Stimulated activated memory B cell treated with anti-CD40 and anti-IgM and Interleukin-4, amounts not matched to agents 10 μg/mL and 1 μg/mL and 100 μg/mL, for 72 hours (primary cell): Measurements from ENCODE around the gene PACS1.
A peak's percentile ranks its signal among the peaks of the same experiment; 100 is the strongest.

Experiments used
- ATAC-seq: fragments of 150-1000 bp; cut with Tn5 transposase; 2 replicates; pipeline ENCODE4 v1.10.0; 2021
- H3K27ac Mint-ChIP-seq: one replicate; pipeline ENCODE4 v1.8.0; 2022; ENCODE audit warnings: mild to moderate bottlenecking, mixed read lengths
- H3K27me3 Mint-ChIP-seq: one replicate; pipeline ENCODE4 v1.8.0; 2022; ENCODE audit warnings: mixed read lengths
- H3K36me3 Mint-ChIP-seq: one replicate; pipeline ENCODE4 v1.8.0; 2022; ENCODE audit warnings: mixed read lengths
- H3K4me1 Mint-ChIP-seq: one replicate; pipeline ENCODE4 v1.8.0; 2022; ENCODE audit warnings: mixed read lengths
- H3K4me3 Mint-ChIP-seq: one replicate; pipeline ENCODE4 v1.8.0; 2022; ENCODE audit warnings: mild to moderate bottlenecking, moderate library complexity, mixed read lengths
- H3K9me3 Mint-ChIP-seq: one replicate; pipeline ENCODE4 v1.8.0; 2022; ENCODE audit warnings: mixed read lengths

PACS1 gene

DNA sequence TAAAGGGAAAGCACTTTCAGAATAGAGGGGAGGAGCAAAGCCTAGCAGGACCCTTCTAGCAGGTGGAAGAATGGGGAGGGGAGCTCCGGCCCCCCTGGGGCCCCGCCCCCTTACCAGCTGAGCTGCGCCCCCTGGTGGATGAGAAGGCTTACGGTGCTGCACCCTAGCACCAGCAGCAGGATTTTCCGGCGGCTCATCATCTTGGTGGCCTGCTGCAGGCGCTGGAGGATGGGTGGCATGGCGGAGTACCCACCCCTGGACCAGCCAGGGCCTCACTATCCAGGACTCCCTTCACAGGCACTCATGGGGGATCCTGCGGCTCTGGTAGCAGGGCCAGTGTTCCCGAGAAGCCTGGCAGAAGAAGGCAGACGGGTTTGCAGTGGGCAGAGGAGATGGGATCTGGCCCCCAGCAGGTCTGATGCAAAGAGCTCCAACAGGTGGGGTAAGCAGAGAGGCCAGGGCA, 24.9 kb upstream of the PACS1 start:
- Mint-ChIP-seq H3K4me3 (peak overlapping the region; percentile 45), H3K4me1 (peaks cover 23% of the 10 kb centered on the region), H3K27me3 (peaks cover 18% of the 10 kb centered on the region), H3K27ac (no peak overlapping the region), H3K9me3 (no peaks in the 10 kb centered on the region), H3K36me3 (no peaks in the 10 kb centered on the region)
- peak; percentile 90 for ATAC-seq

DNA sequence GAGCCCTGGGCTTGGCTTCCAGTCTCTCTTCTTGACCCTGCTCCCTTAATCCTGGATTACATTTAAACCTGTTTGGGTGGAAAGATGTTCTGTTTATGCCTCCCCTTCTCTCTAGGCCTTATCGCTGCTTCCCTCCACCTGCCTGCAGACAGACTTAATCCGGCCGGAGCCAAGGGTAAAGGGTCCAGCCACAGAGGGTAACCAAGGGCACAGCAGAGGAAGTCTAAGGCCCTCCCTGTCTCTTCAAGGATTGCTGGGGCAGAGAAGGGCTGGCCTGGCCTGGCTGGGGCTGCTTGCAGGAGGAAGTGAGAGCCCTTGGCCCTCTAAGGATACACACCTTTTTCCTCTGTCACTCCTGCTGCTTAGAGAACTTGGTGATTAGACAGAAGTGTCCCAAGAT, 23.2 kb upstream of the PACS1 start:
- Mint-ChIP-seq H3K36me3 (no peaks in the 10 kb centered on the region), H3K9me3 (no peaks in the 10 kb centered on the region), H3K4me3 (no peak overlapping the region)

DNA sequence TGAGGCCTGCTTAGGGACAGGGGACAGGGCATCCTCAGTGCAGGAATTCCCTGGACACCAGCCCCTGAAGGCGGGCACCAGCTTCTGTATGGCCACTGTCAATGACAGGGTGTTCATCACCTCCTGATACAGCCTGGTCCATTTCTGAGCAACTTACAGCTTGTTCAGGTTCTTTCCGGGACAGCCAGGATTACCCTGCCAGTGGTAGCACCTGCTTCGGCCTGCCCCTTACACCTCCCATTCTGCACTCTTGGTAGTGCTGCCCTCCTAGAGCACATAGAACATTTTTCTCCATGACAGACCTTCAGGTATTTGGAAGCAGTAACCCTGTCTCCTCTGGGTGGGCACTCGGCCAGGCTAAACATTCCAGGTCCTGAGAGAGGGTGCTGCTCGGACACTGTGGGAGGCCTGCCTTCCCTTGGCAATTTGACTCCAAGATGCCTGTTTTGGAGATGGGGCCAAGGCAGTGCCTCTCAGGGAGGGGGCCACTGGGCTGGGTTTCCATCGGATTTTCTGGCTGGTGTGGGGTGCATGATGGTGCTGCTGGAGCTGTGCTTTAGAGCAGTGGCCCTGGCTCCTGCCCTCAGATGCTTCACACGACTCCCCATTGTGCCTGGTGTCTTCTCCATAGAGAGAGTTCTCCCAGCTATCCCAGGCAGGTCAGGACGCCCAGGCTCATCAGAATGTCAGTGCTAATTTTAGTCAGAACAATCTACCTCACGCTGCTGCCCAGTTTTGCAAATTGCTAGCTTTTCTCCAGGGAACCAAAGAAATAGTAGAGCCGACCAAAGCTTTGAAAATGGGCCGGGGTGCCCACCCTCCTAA, 22.3 kb upstream of the PACS1 start:
- Mint-ChIP-seq H3K36me3 (peaks cover 5% of the 10 kb centered on the region), H3K27ac (no peak overlapping the region), H3K4me1 (peaks cover 40% of the 10 kb centered on the region), H3K9me3 (no peaks in the 10 kb centered on the region), H3K27me3 (peaks cover 18% of the 10 kb centered on the region), H3K4me3 (no peak overlapping the region)
- no peak for ATAC-seq

More for the DNA sequence above, 23.2 kb upstream of the PACS1 start:
- H3K27me3 Mint-ChIP-seq: peaks cover 18% of the 10 kb centered on the region
- H3K4me1 Mint-ChIP-seq: peaks cover 34% of the 10 kb centered on the region
- no peak for ATAC-seq
- H3K27ac Mint-ChIP-seq: no peak overlapping the region

DNA sequence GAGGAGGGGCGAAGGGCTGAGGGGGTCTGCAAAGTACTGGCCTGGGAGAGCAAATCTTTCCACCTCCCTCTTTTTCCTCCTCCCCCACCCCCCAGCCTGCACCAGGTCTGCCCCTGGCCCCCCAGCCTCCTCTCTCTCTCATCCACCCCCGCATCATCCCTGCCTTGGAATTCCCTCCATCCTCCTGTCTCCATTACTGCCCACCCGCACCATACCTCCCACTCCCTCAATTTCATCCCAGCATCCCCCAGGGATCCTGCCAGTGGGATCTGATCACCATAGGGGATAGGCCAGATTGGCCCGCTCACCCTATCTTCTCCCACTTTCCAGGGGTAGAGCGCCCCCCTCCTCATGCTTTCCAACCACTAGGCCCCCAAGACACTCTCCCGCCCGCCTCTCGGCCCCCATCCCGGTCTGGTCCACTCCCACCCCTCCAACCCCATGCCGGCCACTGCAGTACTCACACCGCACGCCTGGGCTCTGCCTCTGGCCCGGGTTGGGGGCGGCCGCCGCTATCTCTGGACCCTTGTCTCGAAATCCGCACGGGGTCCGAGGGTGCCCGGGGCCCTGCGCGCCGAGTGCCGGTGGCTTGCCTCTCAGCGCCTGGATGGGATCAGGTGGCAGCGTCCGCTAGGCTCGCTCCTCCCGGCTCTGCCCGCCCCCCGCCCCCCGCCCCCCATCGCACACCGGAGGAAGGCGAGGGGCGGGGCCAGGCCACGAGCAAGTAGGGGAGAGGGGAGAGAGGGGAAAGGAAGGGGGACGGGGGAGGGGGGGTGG, 21.3 kb upstream of the PACS1 start, which contains the start of gene GAL3ST3:
GAL3ST3 (minus strand) TSS at position 615 of the 777 bp plus-strand sequence. CDS start 3,746 bp downstream, outside the sequence.
- no peak within 1 kb of the TSS for H3K4me3 Mint-ChIP-seq
- peaks cover 18% of the 10 kb centered on the region for H3K27me3 Mint-ChIP-seq
- H3K9me3 Mint-ChIP-seq: no peaks in the 10 kb centered on the region
- peaks cover 47% of the 10 kb centered on the region for H3K4me1 Mint-ChIP-seq
- ATAC-seq: no peak
- H3K36me3 Mint-ChIP-seq: peaks cover 5% of the 10 kb centered on the region
- H3K27ac Mint-ChIP-seq: peak within 1 kb of the TSS; percentile 94

DNA sequence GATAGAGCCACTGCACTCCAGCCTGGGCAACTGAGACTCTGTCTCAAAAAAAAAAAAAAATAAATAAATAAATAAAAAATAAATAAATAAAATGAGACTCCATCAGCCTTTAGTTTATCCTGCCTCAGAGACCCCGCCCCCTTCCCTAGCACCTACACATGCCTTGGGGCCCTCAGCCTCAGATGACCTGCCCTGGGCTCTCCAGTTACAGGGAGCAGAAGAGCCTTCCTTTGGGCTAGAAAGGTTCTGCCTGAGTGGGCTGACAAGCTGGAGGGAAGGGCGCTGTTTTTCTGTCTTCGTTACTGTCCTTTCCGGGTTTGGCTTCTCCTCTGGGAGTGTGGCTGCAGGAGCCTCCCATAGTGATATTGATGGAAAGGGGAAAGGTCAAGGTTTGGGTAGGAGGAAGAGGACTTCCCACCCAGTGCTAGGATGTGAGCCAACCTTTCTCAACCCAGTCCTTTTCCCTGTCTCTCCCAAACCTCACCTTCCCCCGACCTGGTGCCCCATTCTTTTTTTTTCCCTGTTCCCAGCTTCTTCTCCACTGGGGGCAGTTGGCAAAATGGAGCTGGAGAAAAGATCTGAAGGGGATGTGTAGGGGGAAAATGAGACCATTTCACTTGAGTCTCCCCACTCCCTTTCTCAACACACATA, 19.4 kb upstream of the PACS1 start:
- Mint-ChIP-seq H3K27ac (peak overlapping the region; percentile 94), H3K9me3 (no peaks in the 10 kb centered on the region), H3K27me3 (peaks cover 18% of the 10 kb centered on the region), H3K36me3 (peaks cover 19% of the 10 kb centered on the region), H3K4me1 (peaks cover 37% of the 10 kb centered on the region), H3K4me3 (peak overlapping the region; percentile 99)
- no peak for ATAC-seq

DNA sequence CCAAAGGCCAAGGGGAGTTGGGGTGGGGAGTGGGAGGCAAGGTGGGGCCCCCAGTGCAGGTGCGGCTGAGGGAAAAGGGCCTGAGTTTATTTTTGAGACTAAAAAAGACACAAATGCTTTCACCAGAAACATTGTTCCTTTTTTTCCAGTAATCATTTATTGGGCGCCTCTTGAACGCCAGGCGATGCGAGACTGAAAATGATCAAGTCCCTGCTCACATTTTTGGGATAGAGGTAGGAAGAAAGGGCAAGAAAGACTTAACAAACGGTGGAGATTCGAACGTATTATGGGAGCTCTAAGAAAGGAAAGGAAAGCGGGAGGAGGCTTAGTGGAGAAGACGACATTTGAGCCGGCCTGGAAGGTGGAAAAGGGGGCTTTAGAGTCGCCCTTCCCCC, 18.7 kb upstream of the PACS1 start:
- Mint-ChIP-seq H3K9me3 (no peaks in the 10 kb centered on the region), H3K36me3 (peaks cover 26% of the 10 kb centered on the region), H3K4me1 (peaks cover 35% of the 10 kb centered on the region), H3K27ac (peak overlapping the region; percentile 94), H3K27me3 (peaks cover 18% of the 10 kb centered on the region), H3K4me3 (peak overlapping the region; percentile 99)
- no peak for ATAC-seq

DNA sequence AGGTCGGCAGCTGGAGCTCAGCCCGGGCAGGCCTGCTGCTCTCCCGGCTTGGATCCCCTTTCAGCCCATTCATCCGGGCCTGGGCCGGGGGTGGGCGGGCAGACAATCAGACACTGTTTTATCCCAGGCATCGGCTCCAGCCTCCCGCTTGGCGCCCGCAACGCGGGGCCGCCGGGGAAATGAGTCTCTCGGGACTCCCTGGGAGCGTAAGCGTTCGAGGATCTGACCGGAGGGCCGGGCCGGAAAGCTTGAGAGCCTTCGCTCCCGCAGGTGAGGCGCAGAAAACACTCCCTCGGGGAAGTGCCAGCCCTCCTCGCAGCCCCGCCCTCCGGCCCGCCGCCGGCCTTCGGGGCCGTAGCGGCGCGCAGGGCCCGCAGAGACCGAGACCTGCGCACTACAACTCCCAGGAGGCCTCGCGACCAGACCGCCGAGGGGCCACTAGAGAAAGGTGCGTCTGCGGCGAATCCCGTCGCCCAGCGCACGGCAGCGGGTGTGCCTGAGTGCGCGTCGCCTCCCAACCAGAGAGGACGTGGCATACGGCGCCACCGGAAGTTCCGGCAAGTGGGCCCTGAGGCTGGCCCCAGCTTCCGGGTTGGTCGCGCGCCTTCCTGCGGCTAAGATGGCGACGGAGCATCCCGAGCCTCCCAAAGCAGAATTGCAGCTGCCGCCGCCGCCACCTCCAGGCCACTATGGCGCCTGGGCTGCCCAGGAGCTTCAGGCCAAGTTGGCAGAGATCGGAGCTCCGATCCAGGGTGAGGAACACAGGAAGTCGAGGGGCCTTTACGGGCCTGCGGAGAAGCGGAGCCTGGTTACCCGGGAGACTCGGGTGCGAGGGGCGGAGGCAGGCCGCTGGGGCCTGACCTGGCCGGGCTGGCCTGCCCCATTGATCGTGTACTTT, 18.1 kb upstream of the PACS1 start, which contains the start of gene SF3B2:
SF3B2 (plus strand) TSS at position 599 of the 898 bp plus-strand sequence; CDS start at position 620, 21 bp downstream.
- Mint-ChIP-seq H3K9me3 (no peaks in the 10 kb centered on the region), H3K4me3 (peak within 1 kb of the TSS; percentile 99), H3K4me1 (peaks cover 35% of the 10 kb centered on the region), H3K36me3 (peaks cover 32% of the 10 kb centered on the region), H3K27me3 (peaks cover 18% of the 10 kb centered on the region), H3K27ac (peak within 1 kb of the TSS; percentile 94)
- peak; percentile 99 for ATAC-seq

DNA sequence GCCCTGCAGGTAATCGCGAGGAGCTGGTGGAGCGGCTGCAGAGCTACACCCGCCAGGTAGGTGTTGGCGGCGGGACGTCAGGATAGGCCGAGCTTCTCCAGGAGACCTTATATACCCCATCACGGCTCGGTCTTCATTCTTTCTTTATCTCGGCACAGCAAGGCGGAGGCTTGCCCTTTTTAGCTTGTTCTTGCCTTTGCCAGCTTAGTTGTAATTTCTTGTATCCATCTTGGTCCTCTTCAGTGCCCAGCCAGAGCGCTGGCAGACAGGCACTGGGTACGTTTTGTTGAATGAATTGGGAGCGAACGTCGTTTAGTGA, 17.4 kb upstream of the PACS1 start:
- H3K27ac Mint-ChIP-seq: peak overlapping the region; percentile 94
- H3K36me3 Mint-ChIP-seq: peaks cover 38% of the 10 kb centered on the region
- H3K9me3 Mint-ChIP-seq: no peaks in the 10 kb centered on the region
- H3K4me3 Mint-ChIP-seq: peak overlapping the region; percentile 99
- ATAC-seq: no peak
- H3K4me1 Mint-ChIP-seq: peaks cover 35% of the 10 kb centered on the region
- H3K27me3 Mint-ChIP-seq: peaks cover 18% of the 10 kb centered on the region

DNA sequence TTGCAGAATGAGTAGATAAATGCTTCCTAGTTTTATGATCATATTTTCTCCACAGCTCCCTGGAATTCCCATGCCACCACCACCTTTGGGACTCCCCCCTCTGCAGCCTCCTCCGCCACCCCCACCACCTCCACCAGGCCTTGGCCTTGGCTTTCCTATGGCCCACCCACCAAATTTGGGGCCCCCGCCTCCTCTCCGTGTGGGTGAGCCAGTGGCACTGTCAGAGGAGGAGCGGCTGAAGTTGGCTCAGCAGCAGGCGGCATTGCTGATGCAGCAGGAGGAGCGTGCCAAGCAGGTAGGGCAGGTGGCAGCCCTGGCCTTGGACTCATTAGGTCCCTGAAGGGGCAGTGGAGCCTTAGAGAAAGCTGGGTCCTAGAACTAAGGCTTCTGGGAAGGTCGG, 15.1 kb upstream of the PACS1 start:
- H3K36me3 Mint-ChIP-seq: peaks cover 62% of the 10 kb centered on the region

DNA sequence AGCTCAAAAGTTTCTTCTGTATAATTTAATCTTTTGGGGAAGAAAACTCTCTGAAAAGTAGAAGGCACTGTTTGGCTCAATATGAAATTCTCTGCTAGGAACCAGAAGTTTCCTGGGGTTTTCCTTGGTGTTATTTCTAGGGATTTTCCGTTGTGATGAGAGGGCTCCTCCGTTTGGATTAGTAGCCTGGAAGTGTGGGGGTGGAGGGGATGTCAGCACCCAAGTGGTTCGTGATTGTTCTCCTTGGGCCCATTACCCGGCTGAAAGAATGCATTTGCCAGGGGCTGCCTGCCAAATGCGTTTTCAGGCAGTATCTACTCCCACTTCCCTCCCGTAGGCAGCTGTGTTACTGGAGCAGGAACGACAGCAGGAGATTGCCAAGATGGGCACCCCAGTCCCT, 13.6 kb upstream of the PACS1 start:
- H3K27me3 Mint-ChIP-seq: no peaks in the 10 kb centered on the region
- H3K9me3 Mint-ChIP-seq: no peaks in the 10 kb centered on the region
- H3K4me1 Mint-ChIP-seq: peaks cover 43% of the 10 kb centered on the region
- H3K27ac Mint-ChIP-seq: no peak overlapping the region
- ATAC-seq: no peak
- H3K36me3 Mint-ChIP-seq: peaks cover 77% of the 10 kb centered on the region
- H3K4me3 Mint-ChIP-seq: no peak overlapping the region

More for the DNA sequence above, 15.1 kb upstream of the PACS1 start:
- no peak overlapping the region for H3K4me3 Mint-ChIP-seq
- H3K9me3 Mint-ChIP-seq: no peaks in the 10 kb centered on the region
- no peak for ATAC-seq
- H3K27ac Mint-ChIP-seq: no peak overlapping the region
- no peaks in the 10 kb centered on the region for H3K27me3 Mint-ChIP-seq
- H3K4me1 Mint-ChIP-seq: peaks cover 39% of the 10 kb centered on the region

DNA sequence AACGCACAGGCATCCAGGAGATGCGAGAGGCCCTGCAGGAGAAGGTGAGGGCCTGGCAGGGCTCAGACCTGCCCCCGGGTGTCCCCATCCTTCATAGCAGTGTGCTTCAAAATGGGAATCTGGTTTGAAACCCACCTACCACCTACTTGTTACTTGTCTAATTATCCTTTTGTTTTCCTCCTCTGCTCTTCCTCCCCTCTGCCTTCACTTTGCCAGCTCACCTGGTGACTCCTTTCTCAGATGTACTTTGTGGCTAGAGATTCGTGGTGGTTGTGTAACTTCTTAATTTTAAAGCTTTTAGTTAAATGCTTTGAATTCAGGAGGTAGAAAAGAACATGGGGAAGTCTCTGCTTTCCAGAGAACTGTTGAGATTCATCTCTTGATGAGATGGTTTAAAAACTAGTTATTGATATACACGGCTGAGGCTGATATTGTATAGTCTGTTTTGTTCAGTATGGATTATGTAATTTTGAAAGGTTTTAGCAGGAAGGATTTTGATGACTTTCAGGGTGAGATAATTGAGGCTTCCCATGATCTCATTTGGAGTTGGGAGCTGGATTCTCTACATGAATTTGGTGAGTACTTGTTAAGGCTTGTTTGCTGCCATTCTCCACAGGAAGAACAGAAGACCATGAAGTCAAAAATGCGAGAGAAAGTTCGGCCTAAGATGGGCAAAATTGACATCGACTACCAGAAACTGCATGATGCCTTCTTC, 9.9 kb upstream of the PACS1 start:
- Mint-ChIP-seq H3K27me3 (no peaks in the 10 kb centered on the region), H3K9me3 (no peaks in the 10 kb centered on the region), H3K4me1 (peaks cover 41% of the 10 kb centered on the region), H3K4me3 (no peak overlapping the region), H3K36me3 (peaks cover 95% of the 10 kb centered on the region), H3K27ac (peak overlapping the region; percentile 74)
- no peak for ATAC-seq

DNA sequence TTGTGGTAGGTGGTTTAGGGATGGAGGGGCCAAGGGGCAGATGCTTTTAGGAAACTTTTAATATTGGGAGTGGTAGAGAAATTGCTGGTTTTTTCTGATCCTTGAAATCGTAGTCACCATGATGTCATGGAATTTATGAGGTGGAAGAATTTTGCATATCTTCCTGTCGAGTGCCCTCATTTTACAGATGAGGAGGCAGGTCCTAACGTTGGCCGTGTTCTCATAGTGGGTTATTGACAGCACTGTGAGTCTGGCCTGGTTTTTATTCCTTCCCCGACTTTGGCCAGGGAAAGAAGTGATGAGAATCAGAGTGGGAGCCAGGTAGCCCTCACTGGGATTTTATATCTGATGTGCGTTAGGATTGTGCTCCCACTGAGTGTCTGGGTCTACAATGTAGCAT, 8.8 kb upstream of the PACS1 start:
- peaks cover 44% of the 10 kb centered on the region for H3K4me1 Mint-ChIP-seq
- no peak overlapping the region for H3K4me3 Mint-ChIP-seq
- peaks cover 93% of the 10 kb centered on the region for H3K36me3 Mint-ChIP-seq
- no peaks in the 10 kb centered on the region for H3K9me3 Mint-ChIP-seq
- H3K27ac Mint-ChIP-seq: peak overlapping the region; percentile 74
- no peak for ATAC-seq
- H3K27me3 Mint-ChIP-seq: no peaks in the 10 kb centered on the region

DNA sequence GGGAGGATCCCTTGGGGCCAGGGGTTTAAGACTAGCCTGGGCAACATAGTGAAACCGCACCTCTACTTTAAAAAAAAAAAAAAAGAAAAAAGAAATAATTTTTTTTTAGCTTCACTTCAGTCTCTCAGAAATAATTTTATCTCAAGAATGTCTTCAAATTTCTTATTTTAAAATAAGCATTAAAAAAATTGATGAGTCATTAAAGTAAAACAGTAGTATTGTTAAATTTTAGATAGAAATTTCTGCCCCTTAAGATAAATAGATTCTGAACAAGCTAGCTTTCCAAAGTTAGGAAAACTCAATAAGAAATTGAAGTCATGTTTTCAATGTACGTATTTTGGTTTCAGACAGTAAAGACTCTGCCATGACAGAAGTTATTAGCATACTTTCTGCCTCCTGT, 7.7 kb upstream of the PACS1 start:
- ATAC-seq: no peak
- peaks cover 56% of the 10 kb centered on the region for H3K4me1 Mint-ChIP-seq
- H3K36me3 Mint-ChIP-seq: peaks cover 93% of the 10 kb centered on the region
- no peaks in the 10 kb centered on the region for H3K9me3 Mint-ChIP-seq
- no peaks in the 10 kb centered on the region for H3K27me3 Mint-ChIP-seq
- no peak overlapping the region for H3K4me3 Mint-ChIP-seq
- H3K27ac Mint-ChIP-seq: no peak overlapping the region

DNA sequence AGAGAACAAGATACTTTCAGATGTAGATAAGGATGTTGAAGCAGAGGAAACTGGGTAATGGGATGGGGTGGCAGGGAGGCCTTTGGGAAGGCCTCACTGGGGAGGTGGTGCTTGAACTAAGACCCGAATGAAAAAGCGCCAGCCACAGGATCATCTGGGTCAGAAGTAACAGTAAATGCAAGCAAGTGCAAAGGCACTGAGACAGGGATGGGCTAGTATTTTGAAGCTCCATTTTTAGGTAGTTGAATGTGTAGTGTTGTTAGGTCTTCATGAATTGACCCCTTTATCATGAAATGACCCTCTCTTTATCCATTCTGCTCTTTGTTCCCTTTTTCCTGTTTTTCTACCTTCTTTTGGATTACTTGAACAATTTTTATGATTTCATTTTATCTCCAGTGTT, 6.2 kb upstream of the PACS1 start:
- H3K4me3 Mint-ChIP-seq: no peak overlapping the region

More for the DNA sequence above, 6.2 kb upstream of the PACS1 start:
- no peaks in the 10 kb centered on the region for H3K27me3 Mint-ChIP-seq
- ATAC-seq: no peak
- H3K36me3 Mint-ChIP-seq: peaks cover 93% of the 10 kb centered on the region
- H3K9me3 Mint-ChIP-seq: no peaks in the 10 kb centered on the region
- H3K4me1 Mint-ChIP-seq: peaks cover 66% of the 10 kb centered on the region
- H3K27ac Mint-ChIP-seq: peak overlapping the region; percentile 61
